Bronchial epithelial cell (primary cell): Measurements from ENCODE around the gene RGPD5. TPM values are rescaled to one million over a fixed set of nuclear protein-coding genes. Genes with fewer than 3 reads are reported as not detected.
"Not testable (repeated sequence)": the region's sequence is repeated elsewhere in the genome, so short reads cannot be mapped to it uniquely, and the experiment has no call there.

ENCODE experiments used
- DNase-seq: peaks from one replicate; pipeline ENCODE4 v3.0.0-alpha.2; 2010; ENCODE audit warnings: low read depth
- FAIRE-seq: peaks from 2 replicates; lab custom pipeline; 2011; peaks lifted over from hg19 to GRCh38; lab: Jason Lieb, UNC
- H3K27me3 ChIP-seq: 2 replicates; pipeline ENCODE4 v1.5.1; 2011; ENCODE audit warnings: low read length; ENCODE audit not compliant: control insufficient read depth, insufficient read depth
- H3K36me3 ChIP-seq: 2 replicates; pipeline ENCODE4 v1.5.1; 2011; ENCODE audit warnings: low read length; ENCODE audit not compliant: control insufficient read depth, insufficient read depth
- H3K4me3 ChIP-seq: 2 replicates; pipeline ENCODE4 v1.5.1; 2011; ENCODE audit warnings: mild to moderate bottlenecking, low read depth, low read length, control low read depth
- total RNA-seq: library from RNA; depleted of rRNA; stranded (reverse); fragments of >200 nt; gene quantifications from 2 replicates; pipeline ENCODE4 v1.2.1, GENCODE V29; 2014

RGPD5 gene
- total RNA-seq, 1 donor from 2014 or later: 39.5 TPM

DNA sequence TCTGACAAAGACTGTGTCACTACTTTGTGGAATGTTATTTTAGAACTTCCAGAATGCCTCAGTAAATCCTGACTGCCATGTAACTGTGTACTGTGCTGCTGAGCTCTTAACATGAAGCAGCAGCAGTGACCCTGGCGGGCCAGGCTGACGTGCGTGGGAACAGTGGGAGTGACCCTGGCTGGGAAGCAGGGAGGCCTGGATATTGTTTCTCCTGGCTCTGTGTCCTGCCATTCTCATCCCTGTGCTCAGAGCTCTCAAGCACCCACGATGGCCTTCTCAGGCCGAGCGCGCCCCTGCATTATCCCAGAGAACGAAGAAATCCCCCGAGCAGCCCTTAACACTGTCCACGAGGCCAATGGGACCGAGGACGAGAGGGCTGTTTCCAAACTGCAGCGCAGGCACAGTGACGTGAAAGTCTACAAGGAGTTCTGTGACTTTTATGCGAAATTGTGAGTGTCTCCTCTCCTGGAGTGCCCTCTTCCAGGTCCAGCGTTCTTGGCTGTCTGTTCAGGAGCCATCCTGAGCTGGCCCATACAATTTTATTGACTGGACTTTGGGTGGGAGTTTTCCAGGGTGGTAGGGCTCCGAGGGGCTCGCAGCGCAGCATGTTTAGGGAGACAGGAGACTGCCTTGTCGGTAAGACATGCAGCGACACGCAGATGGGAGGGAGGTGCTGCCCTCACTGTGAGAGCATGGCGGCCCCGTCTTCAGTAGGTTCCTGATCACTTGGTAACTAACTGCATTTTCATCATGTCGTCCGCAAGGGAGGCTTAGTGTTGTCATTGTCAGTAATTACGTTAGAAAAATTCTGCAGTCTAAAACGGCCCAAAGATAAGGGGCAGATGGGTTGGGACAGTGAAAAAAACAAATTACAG lies 104.6 kb downstream of the RGPD5 start, which contains the start of gene LIMS3:
Gene LIMS3, plus strand, starts transcription at position 227 of the 875 bp plus-strand sequence. Its CDS starts 41 bp downstream, at position 268.
- not testable (repeated sequence) for H3K4me3 ChIP-seq, FAIRE-seq, H3K27me3 ChIP-seq, H3K36me3 ChIP-seq, DNase-seq

DNA sequence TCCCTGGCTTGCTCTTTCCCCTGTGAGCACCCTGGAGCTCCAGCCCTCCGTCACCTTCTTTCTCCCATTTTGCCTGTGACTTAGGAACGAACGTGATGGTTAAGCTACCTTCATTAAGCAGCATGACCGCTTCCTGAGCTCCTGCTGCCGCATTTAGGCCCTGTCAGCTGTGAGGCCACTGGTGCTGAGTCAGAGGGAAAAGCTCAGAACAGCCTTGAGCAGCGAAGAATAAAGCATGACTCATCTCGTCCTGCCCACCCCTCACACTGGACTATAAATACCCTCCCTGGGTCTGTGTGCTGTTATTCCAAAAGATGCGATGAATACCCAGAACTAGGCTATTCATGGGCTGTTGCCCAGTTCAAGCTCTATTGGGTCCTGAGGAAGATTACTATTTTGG lies 111.7 kb downstream of the RGPD5 start:
- not testable (repeated sequence) for H3K27me3 ChIP-seq, DNase-seq, FAIRE-seq, H3K4me3 ChIP-seq, H3K36me3 ChIP-seq

Other genes with a start within 250 kb of the RGPD5 start
- gene SEPTIN10, start 180.3 kb upstream of the RGPD5 start, total RNA-seq: 62.4 and 89.7 TPM in 2 replicates
- gene SOWAHC, start 179.9 kb upstream of the RGPD5 start, total RNA-seq: 48.4 and 63.5 TPM in 2 replicates
- gene LIMS3, start 104.4 kb downstream of the RGPD5 start, total RNA-seq: 1.3 TPM in 1 of 2 replicates, not detected in the other